CD4-positive, alpha-beta T cell treated with Interleukin-12 subunit alpha and Interleukin-12 subunit beta, for 1 hour (primary cell): ENCODE results near the gene REPS2.
"Not testable (repeated sequence)": the region's sequence is repeated elsewhere in the genome, so short reads cannot be mapped to it uniquely, and the experiment has no call there.

ENCODE experiments used
- DNase-seq: peaks from one replicate; pipeline ENCODE4 v3.0.0-alpha.2; 2020

The REPS2 gene

DNA sequence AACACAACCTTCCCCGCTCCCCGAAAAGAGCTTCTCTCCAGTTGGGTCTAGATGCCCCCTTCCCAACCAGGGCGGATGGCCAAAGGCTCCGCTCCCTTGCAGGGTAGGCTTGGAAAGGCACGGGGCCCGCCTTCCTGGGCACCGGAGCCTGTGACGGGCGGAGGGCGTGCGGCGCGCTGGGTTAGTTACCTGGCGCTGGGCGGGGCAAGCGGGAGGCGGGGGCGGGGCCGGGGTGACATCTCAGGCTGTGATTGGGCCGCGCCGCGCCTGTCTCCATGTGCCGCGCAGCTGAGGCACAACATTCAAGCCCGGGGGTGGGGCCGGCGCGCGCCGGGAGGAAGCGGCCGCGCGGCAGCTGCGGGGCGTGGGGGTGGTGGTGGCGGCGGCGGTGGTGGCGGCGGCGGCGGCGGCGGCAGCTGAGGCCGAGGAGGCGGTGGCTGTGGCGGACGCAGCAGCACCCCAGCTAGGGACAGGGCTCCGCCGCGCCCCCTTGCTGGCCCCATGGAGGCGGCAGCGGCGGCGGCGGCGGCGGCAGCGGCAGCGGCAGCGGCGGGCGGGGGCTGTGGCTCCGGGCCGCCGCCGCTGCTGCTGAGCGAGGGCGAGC lies at the start of gene REPS2:
REPS2 (plus strand) TSS at position 298 of the 604 bp plus-strand sequence; CDS start at position 502, 204 bp downstream.
- DNase-seq = peak; percentile 81

- DNase-seq = no peak
Measured at GRCh38 chrX:16897445-16897844, 49.0 kb upstream of the REPS2 start.

GRCh38 chrX:16903274-16904022 lies 43.0 kb upstream of the REPS2 start:
- DNase-seq = no peak

GRCh38 chrX:16910376-16910775 lies 36.1 kb upstream of the REPS2 start:
- no peak for DNase-seq

- no peak for DNase-seq
Measured at GRCh38 chrX:16914058-16914457, 32.4 kb upstream of the REPS2 start.

DNA sequence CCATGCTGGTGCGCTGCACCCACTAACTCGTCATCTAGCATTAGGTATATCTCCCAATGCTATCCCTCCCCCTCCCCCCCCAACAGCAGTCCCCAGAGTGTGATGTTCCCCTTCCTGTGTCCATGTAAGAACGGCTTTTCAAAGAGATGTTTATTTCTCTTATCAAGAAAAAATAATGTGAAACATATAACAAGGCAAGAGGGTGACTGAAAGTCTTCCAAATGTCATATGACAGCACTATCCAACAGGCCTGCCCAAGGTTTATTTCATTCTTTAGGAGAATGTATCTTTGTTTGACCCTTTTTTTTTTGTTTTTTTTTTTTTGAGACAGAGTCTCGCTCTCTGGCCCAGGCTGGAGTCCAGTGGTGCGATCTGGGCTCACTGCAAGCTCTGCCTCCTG lies 29.9 kb upstream of the REPS2 start:
- no peak for DNase-seq

GRCh38 chrX:16917120-16917519 lies 29.3 kb upstream of the REPS2 start:
- DNase-seq = no peak

DNA sequence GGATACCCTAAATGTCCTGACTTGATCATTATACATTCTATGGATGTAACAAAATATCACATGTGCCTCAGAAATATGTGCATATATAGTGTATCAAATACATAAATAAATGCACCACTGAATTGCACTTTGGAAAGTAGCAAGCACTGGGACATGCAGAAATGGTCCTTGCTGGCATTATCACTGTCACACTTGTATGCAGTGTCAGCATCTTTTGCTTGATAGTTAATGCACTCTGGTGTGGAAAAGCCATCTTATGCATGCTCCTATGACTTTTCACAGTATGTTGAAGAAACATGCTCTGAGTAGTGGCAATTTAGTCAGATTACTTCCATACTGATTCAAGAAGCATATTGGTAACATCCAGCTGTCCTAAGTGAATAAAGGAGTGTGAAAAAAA lies 27.5 kb upstream of the REPS2 start:
- no peak for DNase-seq

DNA sequence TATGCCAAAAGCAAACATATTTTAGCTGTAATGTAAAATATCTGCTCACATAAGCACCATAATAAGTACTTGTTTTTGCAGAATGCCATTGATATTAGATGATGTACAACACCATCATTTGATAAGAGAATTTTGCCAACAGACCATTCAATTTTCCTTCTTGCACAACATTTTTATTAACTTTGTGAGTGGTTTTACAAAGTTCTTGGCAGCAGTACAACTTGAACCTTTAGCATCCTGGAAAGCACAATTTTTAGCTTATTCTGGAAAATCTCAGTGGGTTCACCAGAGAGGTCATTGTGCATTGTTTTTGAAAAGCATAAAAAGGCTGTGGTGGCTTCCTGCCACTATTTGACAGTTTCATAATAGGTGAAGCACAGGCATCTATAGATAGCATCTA lies 26.4 kb upstream of the REPS2 start:
- no peak for DNase-seq

GRCh38 chrX:16923157-16923556 lies 23.3 kb upstream of the REPS2 start:
- DNase-seq = no peak

GRCh38 chrX:16924631-16925480 lies 21.6 kb upstream of the REPS2 start:
- DNase-seq = no peak

DNA sequence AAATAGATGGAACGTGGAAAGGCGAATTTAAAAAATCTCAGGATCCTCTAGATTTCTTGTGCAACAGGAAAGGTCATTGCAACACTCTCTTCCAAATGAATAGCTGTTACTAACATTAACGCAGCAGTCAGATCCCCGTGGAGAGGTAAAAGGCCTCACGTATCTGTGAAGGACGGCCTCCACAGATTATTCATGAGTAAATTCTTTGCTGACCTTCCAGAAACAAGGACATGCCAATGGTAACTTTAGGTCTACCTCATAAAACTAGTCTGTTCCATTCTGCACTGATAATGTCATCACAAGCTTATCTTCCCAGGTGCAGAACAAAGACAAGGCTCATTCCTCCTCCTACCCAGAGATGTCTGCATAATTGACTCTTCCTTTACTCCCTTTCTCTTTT lies 16.1 kb upstream of the REPS2 start:
- no peak for DNase-seq

GRCh38 chrX:16931371-16931770 lies 15.1 kb upstream of the REPS2 start:
- no peak for DNase-seq

DNA sequence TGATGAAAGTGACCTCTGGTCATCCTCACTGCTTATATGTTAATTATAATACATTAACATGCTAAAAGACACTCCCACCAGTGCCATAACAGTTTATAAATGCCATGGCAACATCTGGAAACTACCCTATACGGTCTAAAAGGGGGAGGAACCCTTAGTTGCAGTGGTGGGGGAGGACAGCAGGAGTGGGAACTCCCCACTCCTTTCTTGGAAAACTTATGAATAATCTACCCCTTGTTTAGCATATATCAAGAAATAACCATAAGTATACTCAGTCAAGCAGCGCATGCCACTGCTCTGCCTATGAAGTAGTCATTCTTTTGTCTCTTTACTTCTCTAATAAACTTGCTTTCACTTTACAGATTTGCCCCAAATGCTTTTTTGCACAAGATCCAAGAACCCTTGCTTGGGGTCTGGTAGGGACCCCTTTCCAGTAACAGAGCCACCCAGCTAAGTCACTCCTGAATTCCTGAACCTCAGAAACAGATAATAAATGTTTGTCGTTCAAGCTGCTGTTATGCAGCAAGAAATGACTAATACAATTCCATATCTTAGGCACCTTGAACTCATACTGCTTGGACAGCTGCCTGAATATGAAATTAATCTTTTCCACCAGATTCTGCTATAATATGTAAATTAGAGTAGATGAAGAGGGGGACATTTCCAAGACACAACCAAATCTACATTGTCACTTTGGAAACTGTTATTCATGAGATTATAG lies 14.4 kb upstream of the REPS2 start:
- no peak for DNase-seq

- no peak for DNase-seq
Measured at GRCh38 chrX:16934185-16934584, 12.3 kb upstream of the REPS2 start.

DNA sequence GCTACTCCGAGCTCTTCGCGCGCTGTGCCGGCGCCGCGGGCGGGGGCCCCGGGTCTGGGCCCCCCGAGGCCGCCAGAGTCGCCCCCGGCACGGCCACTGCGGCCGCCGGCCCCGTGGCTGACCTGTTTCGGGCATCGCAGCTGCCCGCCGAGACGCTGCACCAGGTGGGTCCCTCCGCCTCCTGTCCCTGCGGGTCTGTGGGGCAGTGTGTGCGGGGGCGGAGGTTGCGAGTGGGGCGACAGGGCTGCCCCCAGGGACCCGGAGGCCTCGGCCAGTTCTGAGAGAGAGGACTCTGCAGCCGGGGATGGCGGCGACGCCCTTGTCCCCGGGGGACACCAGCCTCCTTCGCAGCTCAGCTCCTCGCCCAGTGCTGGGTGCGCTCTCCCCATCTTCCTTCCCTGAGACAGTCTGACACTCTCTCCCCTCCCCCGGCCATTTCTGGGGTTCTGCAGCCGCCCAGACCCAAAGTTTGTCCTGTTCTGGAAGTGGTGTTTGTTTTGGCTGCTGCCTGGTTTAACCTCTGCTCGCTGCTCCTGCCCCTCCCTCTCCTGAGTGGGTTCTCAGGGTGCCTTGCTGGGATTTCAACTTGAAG lies 609 bp downstream of the REPS2 start:
- DNase-seq = no peak

- no peak for DNase-seq
Measured at GRCh38 chrX:16950423-16950822, 4.0 kb downstream of the REPS2 start.

DNA sequence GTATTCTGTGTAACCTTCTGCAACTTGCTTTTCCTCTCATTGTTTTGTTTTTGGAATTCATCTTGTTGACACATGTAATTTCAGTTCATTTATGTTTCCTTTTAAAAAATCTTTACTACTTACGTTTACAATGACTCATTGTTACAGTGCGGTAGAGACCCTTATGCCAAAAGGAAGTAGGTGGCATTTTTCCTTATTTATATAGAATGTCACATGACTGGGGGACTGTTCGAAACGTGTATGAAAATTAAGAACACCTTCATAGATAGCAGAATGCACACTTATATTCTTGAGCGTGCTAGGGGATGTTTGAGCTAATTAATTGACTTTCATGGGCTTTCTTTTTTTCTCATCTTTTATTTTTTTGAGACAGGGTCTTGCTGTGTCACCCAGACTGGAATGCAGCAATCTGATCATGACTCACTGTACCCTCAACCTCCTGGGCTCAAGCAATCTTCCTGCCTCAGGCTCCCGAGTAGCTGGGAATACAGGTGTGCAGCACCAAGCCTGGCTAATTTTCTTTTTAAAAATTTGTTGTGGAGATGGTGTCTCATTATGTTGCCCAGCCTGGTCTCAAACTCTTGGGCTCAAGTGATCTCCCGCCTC lies 7.3 kb downstream of the REPS2 start:
- DNase-seq = no peak

DNA sequence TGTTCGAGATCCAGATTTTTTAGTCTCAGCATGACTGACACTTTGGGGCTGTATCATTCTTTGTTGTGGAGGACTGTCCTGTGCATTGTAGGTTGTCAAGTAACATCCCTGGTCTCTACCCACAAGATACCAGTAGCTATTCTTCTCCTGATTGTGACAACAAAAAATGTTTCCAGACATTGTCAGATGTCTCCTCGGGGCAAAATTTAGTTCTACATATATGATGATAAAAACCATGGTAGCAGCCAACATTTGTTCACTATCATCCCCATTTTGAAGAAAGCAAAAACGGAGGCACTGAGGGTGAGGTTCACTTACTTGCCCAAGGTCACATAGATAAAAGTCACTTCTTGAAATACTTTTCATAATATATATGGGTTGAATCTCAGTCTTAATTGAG lies 11.3 kb downstream of the REPS2 start:
- no peak for DNase-seq

GRCh38 chrX:16958356-16958755 lies 11.9 kb downstream of the REPS2 start:
- no peak for DNase-seq

GRCh38 chrX:16962661-16963060 lies 16.2 kb downstream of the REPS2 start:
- DNase-seq = not testable (repeated sequence)

GRCh38 chrX:16963216-16963615 lies 16.8 kb downstream of the REPS2 start:
- no peak for DNase-seq
